Naive B cell (primary cell): ENCODE measurements around the gene ORMDL3. TPM values are rescaled to one million over a fixed set of nuclear protein-coding genes. Genes with fewer than 3 reads are reported as not detected.
A peak's percentile ranks its signal among the peaks of the same experiment; 100 is the strongest.

Source experiments
- ATAC-seq, 2 donors: fragments of 150-1000 bp; cut with Tn5 transposase; 2 replicates each; pipeline ENCODE4 v1.10.0; 2021; ENCODE audit warnings: low read depth in 2 of 2, mild to moderate bottlenecking in 2 of 2, moderate library complexity in 2 of 2
- DNase-seq: peaks from one replicate; pipeline ENCODE4 v3.0.0; 2022
- H3K27ac Mint-ChIP-seq, 6 donors: one replicate each; pipeline ENCODE4 v1.8.0; 2020 to 2022; ENCODE audit warnings: mild to moderate bottlenecking in 6 of 6, mixed read lengths in 6 of 6, moderate library complexity in 5 of 6, inconsistent platforms in 2 of 6
- H3K27me3 Mint-ChIP-seq, 3 donors: one replicate each; pipeline ENCODE4 v1.8.0; 2021 to 2022; ENCODE audit warnings: mixed read lengths in 3 of 3, mild to moderate bottlenecking in 1 of 3
- H3K36me3 Mint-ChIP-seq, 2 donors: one replicate each; pipeline ENCODE4 v1.8.0; 2020 to 2022; ENCODE audit warnings: mixed read lengths in 2 of 2, inconsistent platforms in 1 of 2, mild to moderate bottlenecking in 1 of 2
- H3K4me1 Mint-ChIP-seq, 3 donors: one replicate each; pipeline ENCODE4 v1.8.0; 2020 to 2022; ENCODE audit warnings: mixed read lengths in 3 of 3, inconsistent platforms in 1 of 3, mild to moderate bottlenecking in 1 of 3, moderate library complexity in 1 of 3
- H3K4me3 Mint-ChIP-seq, 8 donors: one replicate each; pipeline ENCODE4 v1.8.0; 2020 to 2022; ENCODE audit warnings: mild to moderate bottlenecking in 8 of 8, mixed read lengths in 8 of 8, moderate library complexity in 8 of 8, inconsistent platforms in 2 of 8
- H3K9me3 Mint-ChIP-seq, 7 donors: one replicate each; pipeline ENCODE4 v1.8.0; 2020 to 2022; ENCODE audit warnings: mixed read lengths in 7 of 7, mild to moderate bottlenecking in 5 of 7, inconsistent platforms in 2 of 7, moderate library complexity in 1 of 7
- polyA plus RNA-seq, 6 donors: library from polyadenylated mRNA; unstranded; fragments of 300-500 nt; fragmentation: Illumina TruSeq; gene quantifications; one replicate each; pipeline ENCODE4 v1.2.3, GENCODE V29; 2021; ENCODE audit warnings: low read depth in 6 of 6

ORMDL3 gene, protein sequence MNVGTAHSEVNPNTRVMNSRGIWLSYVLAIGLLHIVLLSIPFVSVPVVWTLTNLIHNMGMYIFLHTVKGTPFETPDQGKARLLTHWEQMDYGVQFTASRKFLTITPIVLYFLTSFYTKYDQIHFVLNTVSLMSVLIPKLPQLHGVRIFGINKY
- polyA plus RNA-seq = 100 to 1,000 TPM in 3 of 6 donors, 10 to 100 TPM in 3; 71.8 to 181 (median 95.9) TPM

DNA sequence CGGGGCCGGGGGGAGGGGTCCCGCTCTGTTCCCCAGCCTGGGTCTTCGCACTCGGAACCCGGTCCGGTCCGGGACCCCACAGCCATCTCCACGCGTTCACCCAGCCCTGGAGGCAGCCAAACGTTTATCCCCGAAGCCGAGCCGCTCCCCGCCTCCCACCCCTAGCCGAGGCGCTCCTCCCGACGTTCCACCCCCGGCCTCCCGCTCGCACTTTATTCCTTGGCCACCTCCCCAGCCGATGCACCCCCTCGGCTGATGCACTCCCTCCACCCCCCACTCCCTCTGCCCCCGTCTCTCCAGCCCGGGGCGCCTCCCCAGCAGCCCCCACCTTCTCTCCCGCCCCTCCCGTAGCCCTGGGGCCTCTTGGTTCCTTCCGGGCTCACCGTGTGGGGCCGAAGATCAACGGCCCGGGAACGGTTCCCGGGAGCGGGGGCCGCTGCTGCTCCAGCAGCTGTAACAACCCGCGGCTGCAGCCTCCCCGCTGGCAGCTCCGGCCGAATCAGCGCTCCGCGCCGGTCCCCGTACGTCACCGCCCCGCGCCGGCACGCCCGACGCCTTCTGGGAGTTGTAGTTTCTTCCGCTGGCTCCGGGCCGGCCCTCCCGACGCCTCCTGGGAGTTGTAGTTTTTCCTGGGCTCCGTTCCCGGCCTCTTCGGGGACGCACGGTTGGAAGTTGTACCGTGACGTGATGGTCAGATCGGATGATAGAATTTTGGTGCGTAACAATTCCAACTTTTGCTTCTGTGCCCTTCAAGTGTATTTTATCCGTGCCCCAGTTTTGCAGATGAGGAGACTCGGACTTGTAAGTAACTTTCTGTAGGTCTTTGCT lies at the start of gene ORMDL3, which contains the start of gene LRRC3C:
TSS of gene ORMDL3 (minus strand) at position 501 of the 828 bp plus-strand sequence. CDS start 3,398 bp downstream, outside the sequence.
TSS of gene LRRC3C (plus strand) at position 632 of the 828 bp plus-strand sequence. CDS start 13,792 bp downstream, outside the sequence.
- Mint-ChIP-seq H3K4me3 (peak within 1 kb of the TSS; percentile 85 to 100 (median 94)), H3K27me3 (no peaks in the 10 kb centered on the region), H3K4me1 (peaks cover 25 to 51% (median 47%) of the 10 kb centered on the region in 3 donors), H3K36me3 (peaks cover 0 to 7% of the 10 kb centered on the region in 2 donors), H3K27ac (peak within 1 kb of the TSS; percentile 88 to 99 (median 92)), H3K9me3 (no peaks in the 10 kb centered on the region)
- ATAC-seq = peak; percentile 98
- peak; percentile 89 for DNase-seq

DNA sequence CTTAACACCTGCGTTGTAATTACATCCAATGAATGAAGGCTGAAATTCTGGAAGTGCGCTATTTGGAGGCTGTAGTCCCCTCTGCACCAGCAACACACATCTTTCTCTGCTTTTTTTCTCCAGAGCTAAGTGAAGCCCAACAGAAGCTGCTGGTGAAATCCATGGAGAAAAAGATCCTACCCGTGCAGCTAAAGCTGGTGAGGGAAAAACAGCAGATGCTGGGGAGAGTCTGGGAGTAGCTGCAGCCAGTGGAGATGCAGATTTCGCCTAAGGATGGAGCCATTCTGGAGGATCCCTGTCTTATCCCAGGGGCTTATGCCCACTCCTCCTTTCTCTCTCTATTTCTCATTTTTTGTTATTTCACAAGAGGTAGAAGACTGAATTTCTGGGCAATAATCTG lies 48.4 kb upstream of the ORMDL3 start:
- Mint-ChIP-seq H3K9me3 (no peaks in the 10 kb centered on the region), H3K4me3 (no peak overlapping the region), H3K36me3 (no peaks in the 10 kb centered on the region), H3K4me1 (peaks cover 15 to 30% (median 19%) of the 10 kb centered on the region in 3 donors), H3K27ac (no peak overlapping the region), H3K27me3 (peaks cover 19 to 27% (median 24%) of the 10 kb centered on the region in 3 donors)
- DNase-seq = no peak
- ATAC-seq = no peak

DNA sequence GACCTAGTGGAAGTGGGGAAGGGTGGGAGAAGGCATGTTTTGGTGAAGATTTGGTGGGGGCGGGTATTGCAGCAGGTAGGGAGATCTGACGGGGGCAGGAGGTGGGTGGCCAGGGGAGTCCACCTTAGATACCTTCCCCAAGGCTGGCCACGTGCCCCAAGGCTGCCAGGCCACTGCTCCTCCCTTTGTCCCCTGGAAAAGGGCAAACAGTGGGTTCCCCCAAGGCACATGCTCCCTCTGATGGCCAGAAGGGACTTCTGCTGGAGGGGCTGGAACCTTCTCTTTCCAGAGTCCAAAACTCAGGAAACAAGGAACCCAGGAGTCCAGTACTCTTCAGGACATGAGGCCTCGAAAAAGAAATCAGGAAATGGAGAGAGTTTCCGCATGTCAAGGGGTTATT lies 47.0 kb upstream of the ORMDL3 start:
- DNase-seq (no peak), ATAC-seq (no peak)
- Mint-ChIP-seq H3K9me3 (no peaks in the 10 kb centered on the region), H3K36me3 (no peaks in the 10 kb centered on the region), H3K27ac (peak overlapping the region in 2 of 6 donors; percentile 53 to 74), H3K4me3 (no peak overlapping the region), H3K27me3 (peaks cover 32 to 41% (median 33%) of the 10 kb centered on the region in 3 donors), H3K4me1 (peaks cover 6 to 20% (median 7%) of the 10 kb centered on the region in 3 donors)

DNA sequence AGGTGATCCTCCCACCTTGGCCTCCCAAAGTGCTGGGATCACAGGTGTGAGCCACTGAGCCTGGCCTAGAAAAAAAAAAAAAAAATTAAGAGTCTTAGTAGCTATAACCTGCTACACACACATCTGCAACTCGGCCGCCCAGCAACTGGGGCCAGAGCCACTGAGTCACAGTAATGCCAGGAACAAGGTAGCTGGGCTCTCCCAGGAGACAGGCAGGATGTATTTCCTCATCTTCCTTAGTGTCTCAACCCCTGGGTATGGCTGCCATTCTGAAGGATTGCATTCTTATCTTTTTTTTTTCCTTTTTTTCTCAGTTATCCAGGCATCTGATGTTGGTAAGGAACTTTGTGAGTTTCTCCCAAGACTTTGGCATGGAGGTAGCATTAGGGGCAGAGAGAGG lies 46.1 kb upstream of the ORMDL3 start:
- H3K4me3 Mint-ChIP-seq = no peak overlapping the region

DNA sequence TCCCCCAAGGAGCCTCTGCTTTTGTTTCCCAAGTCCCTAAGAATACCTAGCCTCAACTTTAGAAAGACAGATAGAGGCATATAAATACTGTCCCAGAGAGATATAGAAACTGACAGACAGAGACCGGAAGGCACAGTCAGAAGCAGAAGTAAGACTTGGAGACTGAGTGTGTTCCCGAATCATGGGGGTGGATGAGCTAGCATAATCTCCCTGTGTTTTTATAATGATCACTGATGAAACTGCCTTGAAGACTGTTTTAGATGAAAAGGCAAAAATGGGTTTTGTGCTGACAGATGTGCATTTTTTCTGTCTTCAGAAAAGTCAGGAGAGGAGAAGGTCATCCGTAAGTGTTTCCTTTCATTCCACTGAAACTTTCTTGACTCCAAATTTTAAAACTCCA lies 44.9 kb upstream of the ORMDL3 start:
- H3K4me3 Mint-ChIP-seq = no peak overlapping the region
- ATAC-seq (peak in 1 of 2 donors; percentile 43), DNase-seq (no peak)
- peaks cover 36 to 49% (median 37%) of the 10 kb centered on the region in 3 donors for H3K27me3 Mint-ChIP-seq
- H3K27ac Mint-ChIP-seq = peak overlapping the region in 1 of 6 donors; percentile 77
- no peaks in the 10 kb centered on the region for H3K36me3 Mint-ChIP-seq
- H3K4me1 Mint-ChIP-seq = peaks cover 0 to 18% (median 1%) of the 10 kb centered on the region in 3 donors
- H3K9me3 Mint-ChIP-seq = no peaks in the 10 kb centered on the region

More for the DNA sequence above, 46.1 kb upstream of the ORMDL3 start:
- Mint-ChIP-seq H3K27me3 (peaks cover 36 to 47% (median 37%) of the 10 kb centered on the region in 3 donors), H3K9me3 (no peaks in the 10 kb centered on the region), H3K27ac (no peak overlapping the region), H3K4me1 (peaks cover 0 to 14% (median 0%) of the 10 kb centered on the region in 3 donors), H3K36me3 (no peaks in the 10 kb centered on the region)
- ATAC-seq (no peak), DNase-seq (no peak)

DNA sequence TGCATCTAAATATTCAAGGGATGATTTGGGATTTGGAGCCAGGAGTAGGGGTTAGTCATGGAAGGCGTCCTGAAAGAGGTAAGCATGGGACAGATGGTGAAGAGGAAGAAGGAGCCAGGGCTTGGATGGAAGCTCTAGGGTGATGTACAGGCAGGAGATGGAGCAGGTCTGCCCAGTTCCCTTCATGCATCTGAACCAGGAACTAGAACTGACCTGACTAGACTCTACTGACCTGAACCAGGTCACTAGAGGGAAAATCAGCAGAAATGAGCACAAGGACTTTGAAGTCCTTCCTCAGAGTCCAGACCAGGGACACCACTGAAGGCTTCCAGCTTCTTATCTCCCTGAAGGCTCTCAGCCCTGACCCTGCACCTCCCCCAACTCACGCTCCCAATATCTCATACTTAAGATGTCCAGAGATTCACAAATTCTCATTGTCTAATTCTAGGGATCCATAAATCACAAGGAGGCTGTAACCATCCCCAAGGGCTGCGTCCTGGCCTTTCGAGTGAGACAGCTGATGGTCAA lies 43.7 kb upstream of the ORMDL3 start:
- H3K4me3 Mint-ChIP-seq = no peak overlapping the region
- ATAC-seq (no peak), DNase-seq (no peak)
- no peaks in the 10 kb centered on the region for H3K36me3 Mint-ChIP-seq
- H3K27me3 Mint-ChIP-seq = peaks cover 36 to 49% (median 37%) of the 10 kb centered on the region in 3 donors
- H3K9me3 Mint-ChIP-seq = no peaks in the 10 kb centered on the region
- H3K27ac Mint-ChIP-seq = peak overlapping the region in 1 of 6 donors; percentile 54
- H3K4me1 Mint-ChIP-seq = peaks cover 0 to 18% (median 4%) of the 10 kb centered on the region in 3 donors

DNA sequence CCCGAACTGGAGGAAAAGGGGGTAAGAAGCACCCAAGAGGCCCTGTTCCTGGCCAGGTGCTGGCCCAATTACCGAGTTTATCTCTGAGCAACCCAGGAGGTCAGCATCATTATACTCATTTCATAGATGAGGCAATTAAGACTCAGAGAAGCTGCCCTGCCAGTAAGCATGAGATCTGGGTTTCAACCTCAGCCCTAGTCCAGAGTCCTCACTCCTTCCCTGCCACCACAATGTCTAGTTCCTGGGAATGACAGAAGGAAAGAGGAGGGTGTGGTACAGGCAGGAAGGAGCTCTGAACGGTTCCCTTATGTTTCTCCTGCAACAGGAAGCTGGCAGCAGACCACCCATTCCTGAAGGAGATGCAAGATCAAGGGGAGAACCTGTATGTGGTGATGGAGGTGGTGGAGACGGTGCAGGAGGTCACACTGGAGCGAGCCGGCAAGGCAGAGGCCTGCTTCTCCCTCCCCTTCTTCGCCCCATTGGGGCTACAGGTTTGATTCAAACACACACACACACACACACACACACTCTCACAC lies 42.8 kb upstream of the ORMDL3 start:
- Mint-ChIP-seq H3K4me1 (peaks cover 0 to 18% (median 4%) of the 10 kb centered on the region in 3 donors), H3K27ac (no peak overlapping the region), H3K9me3 (no peaks in the 10 kb centered on the region), H3K4me3 (no peak overlapping the region), H3K36me3 (no peaks in the 10 kb centered on the region), H3K27me3 (peaks cover 36 to 45% (median 37%) of the 10 kb centered on the region in 3 donors)
- DNase-seq (no peak), ATAC-seq (no peak)

DNA sequence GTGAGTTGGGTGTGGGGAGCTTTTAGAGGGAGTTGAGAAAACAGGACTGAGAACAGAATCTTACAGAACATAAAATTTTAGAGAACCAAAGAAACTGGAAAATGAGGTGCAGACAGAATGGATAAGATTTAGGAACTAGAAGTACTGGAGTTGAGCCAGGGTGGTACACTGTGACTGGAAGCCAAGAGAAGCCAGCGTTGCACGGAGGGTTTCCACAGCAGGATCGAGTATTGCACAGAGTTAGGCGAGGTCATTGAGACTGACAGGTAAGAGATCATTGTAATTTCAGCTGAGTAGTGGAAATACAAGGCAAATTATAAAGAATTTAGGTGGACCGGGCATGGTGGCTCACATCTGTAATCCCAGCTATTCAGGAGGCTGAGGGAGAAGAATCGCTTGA lies 42.0 kb upstream of the ORMDL3 start:
- no peak overlapping the region for H3K4me3 Mint-ChIP-seq

DNA sequence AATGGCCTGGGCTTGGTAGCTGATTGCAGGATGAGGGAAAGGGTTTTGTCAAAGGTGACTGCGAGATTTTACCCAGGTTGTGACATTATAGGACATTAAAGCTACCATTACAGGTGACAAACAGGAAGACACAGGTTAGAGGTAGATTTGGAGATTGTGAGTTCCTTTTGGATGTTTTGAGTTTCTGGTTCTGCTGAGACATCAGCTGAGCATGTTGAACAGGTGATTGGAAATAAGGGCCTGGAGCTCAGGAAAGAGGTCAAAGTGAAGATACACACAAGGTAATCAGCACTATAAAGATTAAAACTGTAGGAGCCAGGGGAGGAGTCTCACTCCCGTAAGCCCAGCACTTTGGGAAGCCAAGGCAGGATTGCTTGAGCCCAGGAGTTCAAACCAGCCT lies 41.4 kb upstream of the ORMDL3 start:
- no peak for DNase-seq
- Mint-ChIP-seq H3K4me1 (peaks cover 5 to 24% (median 8%) of the 10 kb centered on the region in 3 donors), H3K27me3 (peaks cover 29 to 37% (median 31%) of the 10 kb centered on the region in 3 donors), H3K9me3 (no peaks in the 10 kb centered on the region), H3K27ac (no peak overlapping the region), H3K4me3 (no peak overlapping the region), H3K36me3 (no peaks in the 10 kb centered on the region)
- no peak for ATAC-seq

More for the DNA sequence above, 42.0 kb upstream of the ORMDL3 start:
- no peaks in the 10 kb centered on the region for H3K36me3 Mint-ChIP-seq
- ATAC-seq = no peak
- no peaks in the 10 kb centered on the region for H3K9me3 Mint-ChIP-seq
- peaks cover 36 to 43% (median 36%) of the 10 kb centered on the region in 3 donors for H3K27me3 Mint-ChIP-seq
- H3K4me1 Mint-ChIP-seq = peaks cover 0 to 18% (median 4%) of the 10 kb centered on the region in 3 donors
- H3K27ac Mint-ChIP-seq = no peak overlapping the region
- DNase-seq = no peak

DNA sequence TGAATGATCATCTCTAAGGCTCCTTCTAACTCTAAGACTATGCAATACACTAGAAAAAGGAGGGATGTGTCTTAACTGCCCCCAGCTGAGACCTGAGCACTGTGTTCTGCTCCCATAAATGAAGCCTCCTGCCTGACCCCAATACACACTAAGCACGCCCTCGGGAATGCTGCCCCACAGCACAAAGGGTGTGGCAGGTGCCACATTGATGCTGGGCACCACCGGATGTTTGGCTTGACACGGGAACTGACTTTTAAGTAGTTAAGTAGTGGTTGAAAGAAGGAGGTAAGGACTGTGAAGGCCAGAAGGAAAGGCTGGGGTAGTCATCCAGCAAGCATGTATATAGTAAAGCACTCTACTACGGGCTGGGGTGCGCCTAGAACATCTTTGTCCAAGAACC lies 39.4 kb upstream of the ORMDL3 start:
- Mint-ChIP-seq H3K4me3 (no peak overlapping the region), H3K4me1 (peaks cover 10 to 27% (median 12%) of the 10 kb centered on the region in 3 donors), H3K27me3 (peaks cover 22 to 28% (median 27%) of the 10 kb centered on the region in 3 donors), H3K27ac (no peak overlapping the region), H3K9me3 (no peaks in the 10 kb centered on the region), H3K36me3 (no peaks in the 10 kb centered on the region)
- DNase-seq = no peak
- ATAC-seq = no peak

DNA sequence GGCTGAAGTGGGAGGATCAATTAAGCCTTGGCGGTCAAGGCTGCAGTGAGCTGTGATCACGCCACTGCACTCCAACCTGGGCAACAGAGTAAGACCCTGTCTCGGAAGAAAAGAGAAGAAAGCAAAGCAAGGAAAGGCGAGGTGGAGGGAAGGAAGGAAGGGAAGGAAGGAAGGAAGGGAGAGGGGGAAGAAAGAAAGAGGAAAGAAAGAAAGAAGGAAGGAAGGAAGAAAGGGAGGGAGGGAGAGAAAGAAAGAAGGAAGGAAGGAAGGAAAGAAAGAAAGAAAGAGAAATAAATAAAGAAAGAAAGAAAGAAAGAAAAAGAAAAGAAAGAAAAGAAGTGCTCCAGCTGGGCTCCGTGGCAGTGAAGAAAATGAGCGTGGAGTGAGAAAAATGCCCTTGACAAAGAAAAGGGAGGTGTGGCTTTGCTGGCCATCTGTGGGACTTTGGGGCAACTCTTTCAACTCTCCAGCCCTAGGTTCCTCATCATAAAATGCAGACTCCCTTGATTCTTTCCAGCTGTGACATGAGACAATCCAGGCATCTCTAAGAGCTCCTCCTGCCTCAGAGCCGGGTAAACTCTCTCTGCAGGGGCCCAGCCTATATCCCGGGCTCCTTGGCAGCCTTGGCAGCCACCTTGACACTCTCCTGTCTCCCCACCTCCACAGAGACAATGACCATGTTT lies 37.8 kb upstream of the ORMDL3 start:
- peaks cover 10 to 16% (median 12%) of the 10 kb centered on the region in 3 donors for H3K27me3 Mint-ChIP-seq
- ATAC-seq (no peak), DNase-seq (no peak)
- peak overlapping the region in 1 of 8 donors; percentile 42 for H3K4me3 Mint-ChIP-seq
- H3K36me3 Mint-ChIP-seq = no peaks in the 10 kb centered on the region
- no peak overlapping the region for H3K27ac Mint-ChIP-seq
- H3K9me3 Mint-ChIP-seq = no peaks in the 10 kb centered on the region
- H3K4me1 Mint-ChIP-seq = peaks cover 12 to 26% (median 13%) of the 10 kb centered on the region in 3 donors

DNA sequence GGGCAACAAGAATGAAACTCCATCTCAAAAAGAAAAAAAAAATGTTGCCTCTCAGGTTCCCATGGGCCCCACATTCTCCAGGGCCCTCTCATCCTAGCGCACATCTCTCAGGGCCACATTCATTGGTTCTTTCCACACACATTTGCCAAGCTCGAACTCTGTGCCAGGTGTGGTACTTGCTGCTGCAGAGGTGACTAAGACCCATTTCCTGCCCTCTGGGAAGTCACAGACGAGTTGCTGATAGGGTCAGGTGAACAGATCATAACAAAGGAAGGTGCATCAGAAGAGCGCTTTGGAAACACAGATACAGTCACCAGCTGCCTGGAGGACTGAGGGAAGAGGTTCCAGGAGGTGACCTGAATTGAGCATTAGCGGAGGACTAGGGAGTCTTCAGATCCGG lies 36.4 kb upstream of the ORMDL3 start:
- DNase-seq = no peak
- peak overlapping the region in 2 of 8 donors; percentile 0 to 48 for H3K4me3 Mint-ChIP-seq
- no peak overlapping the region for H3K27ac Mint-ChIP-seq
- no peak for ATAC-seq
- H3K36me3 Mint-ChIP-seq = no peaks in the 10 kb centered on the region
- H3K9me3 Mint-ChIP-seq = no peaks in the 10 kb centered on the region
- peaks cover 0 to 5% (median 0%) of the 10 kb centered on the region in 3 donors for H3K27me3 Mint-ChIP-seq
- peaks cover 17 to 39% (median 20%) of the 10 kb centered on the region in 3 donors for H3K4me1 Mint-ChIP-seq
